OCI-LY7 (cell line): ENCODE results near the gene MIDN. TPM values are rescaled to one million over a fixed set of nuclear protein-coding genes. Genes with fewer than 3 reads are reported as not detected.

Experiments
- BruUV-seq: library from RNA; stranded (reverse); fragments of 400-500 nt; replicated peaks from 2 replicates; lab custom pipeline; 2021; lab: Mats Ljungman, UMichigan
- CTCF ChIA-PET: fragments of 300-600 bp; sonication (Branson Sonifier 250); formaldehyde crosslinking; loops from one replicate; lab custom pipeline; 2022; ENCODE audit warnings: antibody characterized with exemption; ENCODE audit not compliant: unreplicated experiment; lab: Charles Lee
- POLR2A ChIA-PET: fragments of 300-600 bp; sonication (Branson Sonifier 250); formaldehyde crosslinking; loops from one replicate; lab custom pipeline; 2022; ENCODE audit warnings: antibody characterized with exemption; lab: Charles Lee
- DNase-seq: peaks from one replicate; pipeline ENCODE4 v3.0.0-alpha.2; 2015; ENCODE audit warnings: low spot score
- H2AFZ ChIP-seq: fragments of 200-600 bp; sonication (generic), shearing (Covaris generic); 2 replicates; pipeline ENCODE4 v1.6.1; 2014; ENCODE audit warnings: mild to moderate bottlenecking, antibody characterized with exemption, low read length, moderate library complexity
- H3K27ac ChIP-seq: fragments of 200-600 bp; sonication (generic); 2 replicates; pipeline ENCODE4 v1.5.1; 2014; ENCODE audit warnings: mixed run types, low read depth, mild to moderate bottlenecking, moderate library complexity, low read length, inconsistent platforms; ENCODE audit not compliant: poor library complexity, severe bottlenecking
- H3K36me3 ChIP-seq: fragments of 200-600 bp; sonication (generic); 2 replicates; pipeline ENCODE4 v1.6.1; 2014; ENCODE audit warnings: mild to moderate bottlenecking, antibody characterized with exemption, low read length, moderate library complexity, mixed read lengths; ENCODE audit not compliant: insufficient read depth
- H3K4me1 ChIP-seq: fragments of 200-600 bp; sonication (generic); 2 replicates; pipeline ENCODE4 v1.5.1; 2014; ENCODE audit warnings: mild to moderate bottlenecking, low read length; ENCODE audit not compliant: insufficient read depth, poor library complexity, severe bottlenecking
- H3K4me2 ChIP-seq: fragments of 200-600 bp; sonication (generic); 2 replicates; pipeline ENCODE4 v1.6.1; 2014; ENCODE audit warnings: mild to moderate bottlenecking, low read length
- H3K4me3 ChIP-seq: fragments of 200-600 bp; sonication (generic); 2 replicates; pipeline ENCODE4 v1.5.1; 2014; ENCODE audit warnings: mild to moderate bottlenecking, low read depth, low read length; ENCODE audit not compliant: poor library complexity, severe bottlenecking
- H3K79me2 ChIP-seq: fragments of 200-600 bp; sonication (generic); 2 replicates; pipeline ENCODE4 v1.6.1; 2016; ENCODE audit warnings: low read depth, mild to moderate bottlenecking, low read length, moderate library complexity, mixed read lengths; ENCODE audit not compliant: insufficient read depth
- H3K9me2 ChIP-seq: fragments of 200-600 bp; sonication (generic); 2 replicates; pipeline ENCODE4 v1.6.1; 2016; ENCODE audit warnings: mild to moderate bottlenecking, low read length, mixed read lengths; ENCODE audit not compliant: insufficient read depth
- H3K9me3 ChIP-seq: fragments of 200-600 bp; sonication (generic); 2 replicates; pipeline ENCODE4 v1.6.1; 2014; ENCODE audit warnings: mild to moderate bottlenecking, mixed run types, low read length, mixed read lengths
- H4K20me1 ChIP-seq: fragments of 200-600 bp; sonication (generic); 2 replicates; pipeline ENCODE4 v1.6.1; 2014; ENCODE audit warnings: mild to moderate bottlenecking, antibody characterized with exemption, low read length, moderate library complexity, mixed read lengths; ENCODE audit not compliant: insufficient read depth
- CTCF ChIP-seq: fragments of 200-600 bp; sonication (generic); conservative IDR thresholded peaks from 2 replicates; pipeline ENCODE4 v1.5.1; 2014; ENCODE audit warnings: mild to moderate bottlenecking, antibody characterized with exemption, low read length, moderate library complexity, mixed read lengths
- EZH2phosphoT487 ChIP-seq: fragments of 200-600 bp; sonication (generic); IDR thresholded peaks from 2 replicates; pipeline ENCODE4 v1.6.1; 2018; ENCODE audit warnings: low read depth, borderline replicate concordance, mild to moderate bottlenecking, mixed run types, antibody characterized with exemption, low read length, moderate library complexity, mixed read lengths
- intact Hi-C: fragments of 100-400 bp; cut with micrococcal nuclease; formaldehyde crosslinking; loops from one replicate; pipeline ENCODE4 v1.10.0; 2022; ENCODE audit not compliant: unreplicated experiment
- total RNA-seq, 2 experiments: library from RNA; depleted of rRNA in 1 of 2; stranded (reverse); fragments of >200 nt in 1 of 2; shearing (Covaris generic) in 1 of 2; gene quantifications; 2 replicates each; pipeline ENCODE4 v1.2.3, GENCODE V29; 2014 to 2022

MIDN gene
- total RNA-seq, 2 experiments from 2014 or later, result 20.3 to 70.9 TPM

- peak overlapping the region; percentile 52; the same call in 1 of the 2 replicates for H2AFZ ChIP-seq
- intact Hi-C loops, result no loop called here
- H4K20me1 ChIP-seq, result no peaks in the 10 kb centered on the region
- H3K27ac ChIP-seq, result no peak overlapping the region
- H3K79me2 ChIP-seq, result no peaks in the 10 kb centered on the region
- peak overlapping the region; percentile 82 for H3K4me2 ChIP-seq
- CTCF ChIA-PET, result interaction anchor here (0.6 kb wide), 1 partner anchor 91 kb away, joined by 6 read pairs; no protein-coding TSS in a partner anchor
- TF ChIP-seq EZH2phosphoT487 (no peak), CTCF (no peak)
- peaks cover 34% of the 10 kb centered on the region for H3K4me1 ChIP-seq
- no peaks in the 10 kb centered on the region for H3K9me3 ChIP-seq
- peak overlapping the region; percentile 41 for H3K4me3 ChIP-seq
- BruUV-seq, result no TSS peak
- no peaks in the 10 kb centered on the region for H3K36me3 ChIP-seq
- peak; percentile 13 for DNase-seq
- no peaks in the 10 kb centered on the region for H3K9me2 ChIP-seq
- POLR2A ChIA-PET, result no interaction called here
Observed at GRCh38 chr19:1291761-1292418, 43.5 kb downstream of the MIDN start.

GRCh38 chr19:1292419-1293151 is 44.2 kb downstream of the MIDN start:
- H2AFZ ChIP-seq, result 0 out of 2 replicates have a peak overlapping the region, but pooled peaks have one; percentile 52
- H3K9me2 ChIP-seq, result no peaks in the 10 kb centered on the region
- H3K4me2 ChIP-seq, result peak overlapping the region; percentile 82
- no peak for DNase-seq
- H3K27ac ChIP-seq, result no peak overlapping the region
- intact Hi-C loops, result no loop called here
- CTCF ChIA-PET, result no interaction called here
- no TSS peak for BruUV-seq
- H3K4me1 ChIP-seq, result peaks cover 34% of the 10 kb centered on the region
- H3K4me3 ChIP-seq, result peak overlapping the region; percentile 41
- TF ChIP-seq EZH2phosphoT487, result no peak
- TF ChIP-seq CTCF, result no peak
- POLR2A ChIA-PET, result no interaction called here
- no peaks in the 10 kb centered on the region for H3K36me3 ChIP-seq
- H3K9me3 ChIP-seq, result no peaks in the 10 kb centered on the region
- no peaks in the 10 kb centered on the region for H4K20me1 ChIP-seq
- H3K79me2 ChIP-seq, result no peaks in the 10 kb centered on the region
